ENCODE results near the gene MRPL34.
A peak's percentile ranks its signal among the peaks of the same experiment; 100 is the strongest.

Gene MRPL34

DNA sequence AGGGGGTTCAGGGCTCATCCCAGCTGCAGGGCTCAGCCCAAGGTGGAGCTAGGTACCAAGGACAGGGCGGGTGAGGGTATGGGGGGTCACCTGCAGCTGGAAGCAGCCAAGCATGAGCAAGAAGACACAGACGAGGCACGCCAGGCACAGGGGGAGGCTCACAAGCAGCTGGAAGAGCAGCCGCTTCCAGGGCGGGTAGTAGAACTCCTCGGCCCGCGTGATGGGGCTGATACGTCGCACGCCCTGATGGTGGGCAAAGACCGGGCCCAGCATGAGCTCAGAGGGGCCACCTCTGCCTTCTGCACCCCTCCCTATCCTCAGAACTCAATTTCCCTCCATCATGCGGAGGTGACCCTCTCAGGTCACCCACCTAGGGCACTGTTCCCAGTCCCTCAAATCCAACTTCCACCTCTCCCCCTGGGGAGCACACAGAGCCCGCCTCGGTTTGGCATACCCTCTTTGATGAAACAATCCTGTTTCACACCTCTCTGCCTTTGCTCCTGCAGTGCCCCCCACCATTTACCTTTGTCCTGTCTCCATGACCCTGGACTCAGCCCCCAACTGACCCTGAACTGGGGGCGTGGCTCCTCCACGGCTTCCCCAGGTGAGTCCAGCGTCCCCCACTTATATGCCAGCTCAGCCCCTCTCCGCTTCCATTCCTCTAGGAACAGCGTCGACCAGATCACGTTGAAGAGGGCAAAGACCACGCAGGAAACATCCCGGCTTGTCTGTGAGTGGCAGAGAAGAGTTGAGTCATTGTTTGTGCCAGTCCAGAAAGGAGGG, 24.8 kb downstream of the MRPL34 start:
- H3K4me3 ChIP-seq: no peak overlapping the region
- no peak for DNase-seq (ENCODE audit: low read depth, low spot score)
- TF ChIP-seq EZH2 (IDR thresholded peaks at IDR 0.05): no peak
- H3K9ac ChIP-seq (ENCODE audit: insufficient read length): no peak overlapping the region
- no peaks in the 10 kb centered on the region for H3K9me3 ChIP-seq (ENCODE audit: low read depth, low read length)
- H3K36me3 ChIP-seq (ENCODE audit: insufficient read depth, low read length): peaks cover 5% of the 10 kb centered on the region
- no peak overlapping the region for H3K27ac ChIP-seq

DNA sequence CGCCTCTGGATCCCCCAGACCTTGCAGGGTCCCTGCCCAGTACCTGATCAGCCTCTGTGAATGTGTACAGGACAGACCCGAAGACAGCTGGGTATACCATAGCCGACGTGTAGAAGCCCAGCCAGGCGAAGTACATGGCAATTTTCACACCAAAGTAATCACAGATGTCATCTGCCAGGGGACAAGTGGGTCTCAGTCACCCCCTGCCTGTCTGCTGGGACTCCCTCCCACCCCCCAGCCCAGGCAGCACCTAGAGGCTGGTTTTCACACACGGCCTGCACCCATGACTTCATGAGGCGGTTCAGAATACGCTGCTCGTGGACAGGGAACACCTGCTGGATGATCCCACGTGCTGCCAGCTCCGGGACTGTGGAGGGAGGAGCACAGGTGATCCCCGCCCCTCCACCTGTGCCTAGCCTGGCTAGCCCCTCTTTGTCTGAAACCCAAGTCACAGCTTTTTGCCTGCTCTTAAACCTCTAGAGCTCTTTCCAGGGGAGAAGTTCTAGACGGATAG, 25.4 kb downstream of the MRPL34 start:
- no peak for DNase-seq (ENCODE audit: low read depth, low spot score)
- Histone ChIP-seq H3K4me3 (no peak overlapping the region), H3K9me3 (ENCODE audit: low read depth, low read length) (no peaks in the 10 kb centered on the region), H3K36me3 (ENCODE audit: insufficient read depth, low read length) (peaks cover 5% of the 10 kb centered on the region), H3K27ac (no peak overlapping the region), H3K9ac (ENCODE audit: insufficient read length) (no peak overlapping the region)
- no peak for TF ChIP-seq POLR2AphosphoS5 (IDR thresholded peaks at IDR 0.05; ENCODE audit: borderline replicate concordance, low read depth, low read length)
- no peak for TF ChIP-seq EZH2 (IDR thresholded peaks at IDR 0.05)
- TF ChIP-seq FOXP2 (optimal IDR thresholded peaks at IDR 0.05; ENCODE audit: control extremely low read depth, extremely low read length, insufficient read depth): no peak

DNA sequence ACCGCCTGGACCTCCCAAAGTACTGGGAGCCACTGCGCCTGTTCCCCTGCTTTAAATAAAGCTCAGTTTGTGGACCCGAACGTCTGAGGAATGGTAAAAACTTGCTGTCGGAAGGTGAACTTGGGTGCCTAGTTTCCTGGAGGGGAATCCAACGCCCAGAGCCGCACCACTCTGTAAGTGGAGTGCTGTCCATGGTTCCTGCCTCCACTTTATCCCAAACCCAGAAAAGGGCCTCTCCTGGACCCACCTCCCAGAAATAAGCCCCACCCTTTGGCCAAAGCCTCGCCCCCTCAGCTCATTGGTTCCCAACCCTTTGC, 26.6 kb downstream of the MRPL34 start:
- TF ChIP-seq EZH2 (IDR thresholded peaks at IDR 0.05) (no peak), FOXP2 (optimal IDR thresholded peaks at IDR 0.05; ENCODE audit: control extremely low read depth, extremely low read length, insufficient read depth) (no peak), POLR2AphosphoS5 (IDR thresholded peaks at IDR 0.05; ENCODE audit: borderline replicate concordance, low read depth, low read length) (no peak)
- H3K27ac ChIP-seq: no peak overlapping the region
- H3K4me3 ChIP-seq: no peak overlapping the region
- no peak for DNase-seq (ENCODE audit: low read depth, low spot score)
- no peak overlapping the region for H3K9ac ChIP-seq (ENCODE audit: insufficient read length)
- no peaks in the 10 kb centered on the region for H3K9me3 ChIP-seq (ENCODE audit: low read depth, low read length)
- peaks cover 5% of the 10 kb centered on the region for H3K36me3 ChIP-seq (ENCODE audit: insufficient read depth, low read length)

DNA sequence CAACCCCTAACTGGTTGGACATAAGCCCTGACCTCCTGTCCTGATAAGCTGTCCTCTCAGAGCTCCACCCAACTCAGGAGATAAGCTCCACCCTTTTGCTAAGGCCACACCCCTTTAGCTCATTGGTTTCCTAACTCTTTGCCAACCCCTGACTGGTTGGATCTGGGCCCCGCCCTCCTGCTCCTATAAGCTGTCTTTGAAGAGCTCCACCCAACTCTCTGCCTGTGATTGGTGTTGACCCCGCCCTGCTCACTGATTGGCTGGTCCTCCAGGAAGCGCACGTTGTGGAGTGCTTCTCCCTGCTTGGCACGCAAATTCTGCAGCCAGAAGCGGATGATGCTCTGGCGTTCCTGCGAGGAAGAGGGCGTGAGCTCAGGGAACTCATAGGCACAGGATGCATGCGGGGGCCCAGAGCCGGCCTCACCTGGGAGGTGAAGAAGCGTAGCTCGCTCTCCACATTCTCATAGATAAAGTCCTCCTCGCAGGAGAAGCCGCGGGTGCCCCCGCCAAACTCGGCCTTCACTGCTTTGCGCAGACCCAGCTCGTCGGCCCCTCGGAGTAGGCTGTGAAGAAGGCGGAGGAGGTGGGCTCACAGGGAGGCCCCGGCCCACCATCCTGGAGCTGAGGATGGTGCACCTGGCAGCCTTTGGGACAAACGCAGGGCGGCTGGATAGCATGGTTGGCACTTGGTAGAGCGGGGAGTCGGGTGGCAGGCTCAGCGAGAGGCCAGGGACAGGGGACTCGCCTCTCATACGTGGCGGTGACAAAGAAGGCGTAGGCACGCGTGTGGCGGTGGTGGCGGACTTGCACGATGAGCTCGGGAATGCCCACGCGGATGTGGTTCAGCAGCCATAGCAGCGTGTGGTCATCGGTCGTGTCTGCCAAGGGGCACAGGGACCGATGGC, 27.3 kb downstream of the MRPL34 start:
- Histone ChIP-seq H3K9me3 (ENCODE audit: low read depth, low read length) (no peaks in the 10 kb centered on the region), H3K27ac (no peak overlapping the region), H3K4me3 (no peak overlapping the region), H3K36me3 (ENCODE audit: insufficient read depth, low read length) (peaks cover 5% of the 10 kb centered on the region), H3K9ac (ENCODE audit: insufficient read length) (no peak overlapping the region)
- DNase-seq (ENCODE audit: low read depth, low spot score): no peak
- TF ChIP-seq POLR2AphosphoS5 (IDR thresholded peaks at IDR 0.05; ENCODE audit: borderline replicate concordance, low read depth, low read length) (no peak), FOXP2 (optimal IDR thresholded peaks at IDR 0.05; ENCODE audit: control extremely low read depth, extremely low read length, insufficient read depth) (no peak), EZH2 (IDR thresholded peaks at IDR 0.05) (no peak)

DNA sequence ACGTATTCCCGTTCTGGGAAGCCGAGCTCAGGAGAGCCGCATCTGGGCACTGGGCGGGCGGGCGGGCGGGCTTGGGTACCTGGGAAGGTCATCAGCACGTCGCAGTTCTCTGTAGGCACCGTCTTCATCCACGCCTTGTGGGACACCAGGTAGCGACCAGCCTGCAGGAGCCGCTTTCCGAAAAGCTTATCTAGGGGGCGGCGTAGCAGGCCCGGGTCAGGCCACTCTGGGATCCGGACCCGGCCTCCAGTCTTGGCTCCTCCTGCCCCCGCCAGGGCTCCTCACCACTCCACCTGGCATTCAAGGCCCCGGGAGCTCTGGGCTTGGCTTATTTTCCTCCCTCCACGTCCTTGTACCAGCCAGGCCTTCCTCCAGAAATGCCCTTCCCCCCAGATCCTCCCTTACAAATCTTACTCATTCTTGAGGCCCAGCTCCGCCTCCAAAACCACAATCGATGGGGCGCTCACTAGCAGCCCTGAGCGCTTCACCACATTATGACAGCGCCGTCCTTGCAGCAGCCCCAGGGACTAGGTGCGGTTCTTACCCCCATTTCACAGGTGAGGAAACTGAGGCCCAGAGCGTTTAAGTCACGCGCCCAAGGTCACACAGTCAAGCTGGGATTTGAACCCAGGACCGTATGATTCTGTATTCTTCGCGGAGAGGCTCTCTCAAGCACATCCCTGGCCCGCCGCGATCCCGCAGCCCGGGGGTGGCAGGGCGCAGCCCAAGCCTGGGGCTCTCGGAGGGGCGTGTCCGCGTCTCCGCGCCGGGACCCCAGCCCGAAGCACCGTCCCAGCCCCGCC, 28.1 kb downstream of the MRPL34 start:
- Histone ChIP-seq H3K36me3 (ENCODE audit: insufficient read depth, low read length) (peaks cover 5% of the 10 kb centered on the region), H3K27ac (no peak overlapping the region), H3K9ac (ENCODE audit: insufficient read length) (peak overlapping the region; percentile 87), H3K9me3 (ENCODE audit: low read depth, low read length) (no peaks in the 10 kb centered on the region), H3K4me3 (peak overlapping the region; percentile 91)
- TF ChIP-seq FOXP2 (optimal IDR thresholded peaks at IDR 0.05; ENCODE audit: control extremely low read depth, extremely low read length, insufficient read depth): no peak
- no peak for TF ChIP-seq EZH2 (IDR thresholded peaks at IDR 0.05)
- TF ChIP-seq POLR2AphosphoS5 (IDR thresholded peaks at IDR 0.05; ENCODE audit: borderline replicate concordance, low read depth, low read length): peak; percentile 37; the same call in 1 of the 2 replicates
- peak; percentile 30 for DNase-seq (ENCODE audit: low read depth, low spot score)

DNA sequence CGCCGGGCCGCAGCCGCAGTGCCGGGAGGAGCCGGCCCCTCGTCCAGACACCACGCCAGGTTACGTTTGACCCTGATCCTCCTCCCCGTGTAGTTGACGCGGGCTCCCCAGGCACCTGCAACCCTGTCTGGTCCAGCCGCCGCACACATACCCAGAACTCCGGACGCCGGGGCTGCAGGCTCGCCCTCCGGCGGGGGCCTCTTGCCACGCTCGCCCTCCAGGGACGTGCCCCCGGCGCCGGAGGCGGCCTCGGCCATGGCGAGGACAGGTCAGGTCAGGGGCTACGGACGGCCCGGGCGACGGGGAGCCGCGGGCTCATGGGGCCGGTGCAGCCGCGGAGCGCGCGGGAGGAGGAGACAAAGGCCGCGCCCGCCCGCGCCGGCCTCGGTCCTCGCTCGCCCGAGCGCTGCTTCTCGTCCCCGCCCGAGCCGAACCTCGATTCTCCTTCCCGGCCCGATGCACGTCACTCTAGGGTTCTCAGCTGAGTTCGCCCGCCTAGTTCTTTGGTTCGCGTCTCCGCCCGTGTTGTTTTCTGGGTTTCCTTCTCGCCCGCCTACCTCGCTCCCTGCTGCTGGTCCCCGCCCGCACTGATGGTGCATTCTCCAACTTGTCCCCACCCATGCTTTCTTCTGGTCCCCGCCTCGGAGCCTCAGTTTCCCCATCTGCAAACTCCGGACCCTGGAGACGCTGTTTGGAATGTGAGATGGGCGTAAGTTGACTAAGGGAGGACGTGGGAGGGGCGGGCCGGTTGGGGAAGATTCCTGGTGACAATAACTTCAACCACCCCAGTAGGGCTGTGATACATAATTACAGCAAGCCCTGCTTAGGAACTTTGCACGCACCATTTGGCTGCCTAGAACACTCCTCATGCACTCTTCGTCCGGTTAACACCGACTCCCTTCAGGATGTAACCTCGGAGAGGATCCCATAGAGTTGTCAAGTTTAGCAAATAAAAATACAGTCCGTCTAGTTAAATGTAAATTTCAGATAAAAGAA, 29.0 kb downstream of the MRPL34 start, which contains the start of gene ANO8:
Gene ANO8, minus strand, starts transcription at position 442 of the 996 bp plus-strand sequence. Its CDS starts 185 bp downstream, at position 257.
- H3K9me3 ChIP-seq (ENCODE audit: low read depth, low read length): no peaks in the 10 kb centered on the region
- TF ChIP-seq POLR2AphosphoS5 (IDR thresholded peaks at IDR 0.05; ENCODE audit: borderline replicate concordance, low read depth, low read length): peak; percentile 63; the same call in 1 of the 2 replicates
- peak; percentile 77 for TF ChIP-seq FOXP2 (optimal IDR thresholded peaks at IDR 0.05; ENCODE audit: control extremely low read depth, extremely low read length, insufficient read depth)
- TF ChIP-seq EZH2 (IDR thresholded peaks at IDR 0.05): no peak
- H3K9ac ChIP-seq (ENCODE audit: insufficient read length): peak within 1 kb of the TSS; percentile 87
- DNase-seq (ENCODE audit: low read depth, low spot score): peak; percentile 92
- H3K36me3 ChIP-seq (ENCODE audit: insufficient read depth, low read length): peaks cover 5% of the 10 kb centered on the region
- H3K27ac ChIP-seq: peak within 1 kb of the TSS; percentile 7; the same call in 1 of the 2 replicates
- H3K4me3 ChIP-seq: peak within 1 kb of the TSS; percentile 91

DNA sequence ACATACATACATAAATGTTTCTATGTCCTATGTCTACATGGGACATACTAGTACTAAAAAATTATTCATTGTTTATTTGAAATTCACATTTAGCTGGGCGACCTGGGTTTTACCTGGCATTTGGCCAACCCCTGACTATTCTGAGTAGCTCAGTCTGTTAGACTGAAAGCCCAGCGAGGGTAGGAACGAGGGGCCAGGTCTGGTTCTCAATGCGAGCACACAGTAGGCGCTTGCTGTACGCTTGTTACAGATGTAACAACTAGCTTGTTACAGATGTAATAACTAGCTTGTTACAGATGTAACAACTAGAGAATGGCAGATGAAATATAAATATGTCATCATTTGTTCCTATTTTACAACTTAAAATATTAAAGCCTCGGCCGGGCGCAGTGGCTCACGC, 29.9 kb downstream of the MRPL34 start:
- Histone ChIP-seq H3K4me3 (no peak overlapping the region), H3K9me3 (ENCODE audit: low read depth, low read length) (no peaks in the 10 kb centered on the region), H3K27ac (no peak overlapping the region), H3K9ac (ENCODE audit: insufficient read length) (no peak overlapping the region), H3K36me3 (ENCODE audit: insufficient read depth, low read length) (peaks cover 5% of the 10 kb centered on the region)
- DNase-seq (ENCODE audit: low read depth, low spot score): no peak
- no peak for TF ChIP-seq EZH2 (IDR thresholded peaks at IDR 0.05)
- no peak for TF ChIP-seq FOXP2 (optimal IDR thresholded peaks at IDR 0.05; ENCODE audit: control extremely low read depth, extremely low read length, insufficient read depth)
- TF ChIP-seq POLR2AphosphoS5 (IDR thresholded peaks at IDR 0.05; ENCODE audit: borderline replicate concordance, low read depth, low read length): no peak

All from SK-N-MC (cell line).